PC-9 (cell line): ENCODE measurements around the gene FAM53C. TPM values are rescaled to one million over a fixed set of nuclear protein-coding genes. Genes with fewer than 3 reads are reported as not detected.

Source experiments
- BruUV-seq: library from RNA; stranded (reverse); fragments of 400-500 nt; replicated peaks from 2 replicates; lab custom pipeline; 2021; lab: Mats Ljungman, UMichigan
- CTCF ChIA-PET: fragments of 300-600 bp; sonication (Branson Sonifier 250); formaldehyde crosslinking; loops from one replicate; lab custom pipeline; 2022; ENCODE audit warnings: antibody characterized with exemption; lab: Charles Lee
- POLR2A ChIA-PET: fragments of 300-600 bp; sonication (Branson Sonifier 250); formaldehyde crosslinking; loops from one replicate; lab custom pipeline; 2022; ENCODE audit warnings: antibody characterized with exemption; ENCODE audit not compliant: unreplicated experiment; lab: Charles Lee
- DNase-seq, 2 experiments: peaks; one replicate each; pipeline versions ENCODE4 v3.0.0 to v3.0.0-alpha.2; 2015 to 2022; ENCODE audit warnings: mixed read lengths in 1 of 2
- H2AFZ ChIP-seq: fragments of 200-600 bp; sonication (generic); 2 replicates; pipeline ENCODE4 v1.8.1; 2017; ENCODE audit warnings: antibody characterized with exemption
- H3F3A ChIP-seq: fragments of 200-600 bp; sonication (generic); 2 replicates; pipeline ENCODE4 v1.8.1; 2017; ENCODE audit warnings: antibody characterized with exemption, mild to moderate bottlenecking, low read depth; ENCODE audit not compliant: insufficient read depth
- H3K27ac ChIP-seq: fragments of 200-600 bp; sonication (generic); 2 replicates; pipeline ENCODE4 v1.6.1; 2016; ENCODE audit warnings: mixed run types
- H3K27me3 ChIP-seq: fragments of 200-600 bp; sonication (generic); 2 replicates; pipeline ENCODE4 v1.6.1; 2016; ENCODE audit warnings: low read depth, mixed run types; ENCODE audit not compliant: insufficient read depth
- H3K36me3 ChIP-seq: fragments of 200-600 bp; sonication (generic); 2 replicates; pipeline ENCODE4 v1.6.1; 2016; ENCODE audit warnings: low read depth, mixed run types
- H3K4me1 ChIP-seq: fragments of 200-600 bp; sonication (generic); replicated peaks from 2 replicates; pipeline ENCODE4 v1.6.1; 2016; ENCODE audit warnings: mixed run types; ENCODE audit not compliant: insufficient read depth
- H3K4me2 ChIP-seq: fragments of 200-600 bp; sonication (generic); 2 replicates; pipeline ENCODE4 v1.6.1; 2017; ENCODE audit warnings: mixed run types
- H3K4me3 ChIP-seq: fragments of 200-600 bp; sonication (generic); 2 replicates; pipeline ENCODE4 v1.6.1; 2016; ENCODE audit warnings: mixed run types
- H3K79me2 ChIP-seq: fragments of 200-600 bp; sonication (generic); 2 replicates; pipeline ENCODE4 v1.6.1; 2017; ENCODE audit warnings: low read depth, mixed run types
- H3K9me2 ChIP-seq: fragments of 200-600 bp; sonication (generic); 2 replicates; pipeline ENCODE4 v1.8.1; 2017; ENCODE audit warnings: mild to moderate bottlenecking; ENCODE audit not compliant: insufficient read depth
- H3K9me3 ChIP-seq: fragments of 200-600 bp; sonication (generic); 2 replicates; pipeline ENCODE4 v1.8.1; 2016; ENCODE audit warnings: low read depth; ENCODE audit not compliant: insufficient read depth
- H4K20me1 ChIP-seq: fragments of 200-600 bp; sonication (generic); 2 replicates; pipeline ENCODE4 v1.8.1; 2017; ENCODE audit not compliant: insufficient read depth
- EZH2 ChIP-seq: fragments of 200-600 bp; sonication (generic); IDR thresholded peaks from 2 replicates; pipeline ENCODE4 v1.8.0; 2017; ENCODE audit warnings: antibody characterized with exemption, low read depth
- intact Hi-C: fragments of 100-400 bp; cut with micrococcal nuclease; formaldehyde crosslinking; loops from one replicate; pipeline ENCODE4 v1.10.0; 2022; ENCODE audit not compliant: unreplicated experiment
- total RNA-seq: library from RNA; stranded (reverse); gene quantifications from 2 replicates; pipeline ENCODE4 v1.2.3, GENCODE V29; 2021
- TF ChIP-seq, protein P1 (sequence below): fragments of 200-600 bp; sonication (generic); conservative IDR thresholded peaks from 2 replicates; pipeline ENCODE4 v1.6.1; 2017; ENCODE audit warnings: mixed run types, antibody characterized with exemption, mild to moderate bottlenecking, moderate library complexity

FAM53C gene
- total RNA-seq, 1 experiment from 2014 or later = 65.1 TPM

DNA sequence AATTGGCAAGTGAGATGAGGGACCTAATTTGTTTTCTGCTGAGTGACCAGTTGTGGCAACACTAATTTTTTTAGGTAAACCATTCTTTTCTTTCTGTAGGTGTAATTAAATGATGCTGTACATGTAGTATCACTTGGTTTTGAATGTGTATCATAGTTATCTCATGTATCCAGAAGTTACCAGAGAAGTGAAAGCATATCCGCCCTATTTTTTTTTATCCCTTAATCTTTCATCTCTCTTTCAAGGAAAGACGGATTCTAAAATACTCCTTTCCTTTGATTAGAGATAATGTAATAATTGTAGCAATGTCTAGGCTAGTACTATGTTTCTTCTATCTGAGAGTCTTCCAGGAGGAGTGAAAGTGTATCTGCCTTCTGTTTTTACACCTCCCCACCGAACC, 21.6 kb downstream of the FAM53C start:
- intact Hi-C loops = no loop called here
- no peak overlapping the region for H2AFZ ChIP-seq
- no peak overlapping the region for H3K27ac ChIP-seq
- no TSS peak for BruUV-seq
- peaks cover 16% of the 10 kb centered on the region for H3K4me1 ChIP-seq
- no peak overlapping the region for H3K4me2 ChIP-seq
- peaks cover 69% of the 10 kb centered on the region for H4K20me1 ChIP-seq
- peaks cover 3% of the 10 kb centered on the region; the same call in 1 of the 2 replicates for H3F3A ChIP-seq
- no peaks in the 10 kb centered on the region for H3K27me3 ChIP-seq
- TF ChIP-seq, protein P1, sequence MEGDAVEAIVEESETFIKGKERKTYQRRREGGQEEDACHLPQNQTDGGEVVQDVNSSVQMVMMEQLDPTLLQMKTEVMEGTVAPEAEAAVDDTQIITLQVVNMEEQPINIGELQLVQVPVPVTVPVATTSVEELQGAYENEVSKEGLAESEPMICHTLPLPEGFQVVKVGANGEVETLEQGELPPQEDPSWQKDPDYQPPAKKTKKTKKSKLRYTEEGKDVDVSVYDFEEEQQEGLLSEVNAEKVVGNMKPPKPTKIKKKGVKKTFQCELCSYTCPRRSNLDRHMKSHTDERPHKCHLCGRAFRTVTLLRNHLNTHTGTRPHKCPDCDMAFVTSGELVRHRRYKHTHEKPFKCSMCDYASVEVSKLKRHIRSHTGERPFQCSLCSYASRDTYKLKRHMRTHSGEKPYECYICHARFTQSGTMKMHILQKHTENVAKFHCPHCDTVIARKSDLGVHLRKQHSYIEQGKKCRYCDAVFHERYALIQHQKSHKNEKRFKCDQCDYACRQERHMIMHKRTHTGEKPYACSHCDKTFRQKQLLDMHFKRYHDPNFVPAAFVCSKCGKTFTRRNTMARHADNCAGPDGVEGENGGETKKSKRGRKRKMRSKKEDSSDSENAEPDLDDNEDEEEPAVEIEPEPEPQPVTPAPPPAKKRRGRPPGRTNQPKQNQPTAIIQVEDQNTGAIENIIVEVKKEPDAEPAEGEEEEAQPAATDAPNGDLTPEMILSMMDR = no peak
- no peak for TF ChIP-seq EZH2
- ChIA-PET POLR2A (no interaction called here), CTCF (no interaction called here)
- H3K36me3 ChIP-seq = peaks cover 3% of the 10 kb centered on the region; the same call in 1 of the 2 replicates
- no peak for DNase-seq
- peaks cover 94% of the 10 kb centered on the region for H3K79me2 ChIP-seq
- no peaks in the 10 kb centered on the region for H3K9me2 ChIP-seq
- no peaks in the 10 kb centered on the region for H3K9me3 ChIP-seq
- no peak overlapping the region for H3K4me3 ChIP-seq

DNA sequence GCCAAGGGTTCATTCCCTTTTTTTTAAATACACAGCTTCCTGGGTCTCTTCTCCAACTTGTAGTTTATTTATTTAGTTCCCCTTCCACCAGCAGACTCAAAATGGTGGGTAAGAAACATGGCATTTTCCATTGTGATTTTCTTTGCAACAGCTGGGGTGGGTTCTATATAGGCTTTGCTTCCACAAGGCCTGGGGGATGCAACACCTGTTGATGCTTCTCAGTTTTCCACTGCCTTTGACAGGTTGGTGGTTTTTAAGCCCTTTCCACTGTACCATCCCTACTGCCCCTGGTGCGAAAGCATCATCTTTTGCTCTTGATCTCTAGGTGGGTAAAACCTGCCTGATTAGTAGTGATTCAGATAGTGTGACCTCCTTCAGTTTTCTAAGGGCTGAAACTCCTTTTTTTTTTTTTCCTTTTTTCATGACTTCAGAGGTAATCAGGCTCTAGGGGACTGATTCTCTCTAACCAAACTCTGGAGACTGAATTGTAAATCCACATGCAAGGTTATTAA, 22.9 kb downstream of the FAM53C start:
- Histone ChIP-seq H3K4me2 (no peak overlapping the region), H4K20me1 (peaks cover 64% of the 10 kb centered on the region), H2AFZ (no peak overlapping the region), H3K27me3 (no peaks in the 10 kb centered on the region), H3K9me3 (no peaks in the 10 kb centered on the region), H3K4me1 (0 out of 2 replicates have a peak, but pooled peaks cover 3% of the 10 kb centered on the region), H3K79me2 (peaks cover 94% of the 10 kb centered on the region), H3K4me3 (no peak overlapping the region), H3K27ac (no peak overlapping the region), H3K9me2 (no peaks in the 10 kb centered on the region), H3K36me3 (peaks cover under 1% of the 10 kb centered on the region; the same call in 1 of the 2 replicates), H3F3A (peaks cover 3% of the 10 kb centered on the region; the same call in 1 of the 2 replicates)
- intact Hi-C loops = no loop called here
- no peak for TF ChIP-seq EZH2
- TF ChIP-seq, protein P1 = no peak
- ChIA-PET POLR2A (no interaction called here), CTCF (no interaction called here)
- BruUV-seq = no TSS peak
- DNase-seq = no peak

- BruUV-seq = no TSS peak
- Histone ChIP-seq H3K9me3 (no peaks in the 10 kb centered on the region), H3K27ac (no peak overlapping the region), H3K36me3 (no peaks in the 10 kb centered on the region), H2AFZ (no peak overlapping the region), H3K9me2 (no peaks in the 10 kb centered on the region), H3K27me3 (no peaks in the 10 kb centered on the region), H3K4me3 (no peak overlapping the region), H3F3A (no peaks in the 10 kb centered on the region), H3K4me2 (no peak overlapping the region), H3K79me2 (peaks cover 92% of the 10 kb centered on the region), H3K4me1 (no peaks in the 10 kb centered on the region), H4K20me1 (peaks cover 69% of the 10 kb centered on the region)
- intact Hi-C loops = no loop called here
- POLR2A ChIA-PET = no interaction called here
- CTCF ChIA-PET = no interaction called here
- DNase-seq = no peak
- no peak for TF ChIP-seq EZH2
- TF ChIP-seq, protein P1 = no peak
These were observed 26.5 kb downstream of the FAM53C start for GRCh38 chr5:138364576-138364975.
